Activated CD4-positive, alpha-beta memory T cell treated with anti-CD3 and anti-CD28 coated beads for 36 hours (primary cell): ENCODE data around the gene APCDD1. TPM values are rescaled to one million over a fixed set of nuclear protein-coding genes. Genes with fewer than 3 reads are reported as not detected.
A peak's percentile ranks its signal among the peaks of the same experiment; 100 is the strongest.
"Not testable (repeated sequence)": the region's sequence is repeated elsewhere in the genome, so short reads cannot be mapped to it uniquely, and the experiment has no call there.

Experiments used
- CTCF ChIA-PET: fragments of 350-600 bp; sonication (Branson Sonifier 250); formaldehyde crosslinking; loops from one replicate; lab custom pipeline; 2021; ENCODE audit warnings: antibody characterized with exemption, inconsistent platforms; lab: Charles Lee
- POLR2A ChIA-PET: fragments of 350-600 bp; sonication (Branson Sonifier 250); formaldehyde crosslinking; loops from one replicate; lab custom pipeline; 2021; ENCODE audit warnings: antibody characterized with exemption; lab: Charles Lee
- DNase-seq: peaks from one replicate; pipeline ENCODE4 v3.0.0-alpha.2; 2020
- H3K27ac Mint-ChIP-seq: one replicate; pipeline ENCODE4 v1.8.0; 2021; ENCODE audit warnings: mixed read lengths
- H3K27me3 Mint-ChIP-seq: one replicate; pipeline ENCODE4 v1.8.0; 2021; ENCODE audit warnings: mixed read lengths
- H3K36me3 Mint-ChIP-seq: one replicate; pipeline ENCODE4 v1.8.0; 2021; ENCODE audit warnings: mixed read lengths
- H3K4me1 Mint-ChIP-seq: one replicate; pipeline ENCODE4 v1.8.0; 2021; ENCODE audit warnings: low read depth, mixed read lengths
- H3K4me3 Mint-ChIP-seq: one replicate; pipeline ENCODE4 v1.8.0; 2021; ENCODE audit warnings: mild to moderate bottlenecking, mixed read lengths
- H3K9me3 Mint-ChIP-seq: one replicate; pipeline ENCODE4 v1.8.0; 2021; ENCODE audit warnings: mixed read lengths
- intact Hi-C: fragments of 100-400 bp; cut with micrococcal nuclease; formaldehyde crosslinking; loops from one replicate; pipeline ENCODE4 v1.15.1; 2023
- total RNA-seq, 2 experiments: library from RNA; stranded (reverse); gene quantifications; one replicate each; pipeline ENCODE4 v1.2.3, GENCODE V29; 2021

Gene APCDD1
- total RNA-seq, 2 experiments from 2014 or later = not detected

GRCh38 chr18:10525371-10525691 lies 70.9 kb downstream of the APCDD1 start:
- ChIA-PET POLR2A (no interaction called here), CTCF (interaction anchor here (0.9 kb wide), 1 partner anchor 35 kb away, joined by 3 read pairs; no protein-coding TSS in a partner anchor)
- Mint-ChIP-seq H3K9me3 (no peaks in the 10 kb centered on the region), H3K4me3 (peak overlapping the region; percentile 94), H3K27ac (peak overlapping the region; percentile 95), H3K4me1 (peaks cover 42% of the 10 kb centered on the region), H3K36me3 (peaks cover 5% of the 10 kb centered on the region), H3K27me3 (no peaks in the 10 kb centered on the region)
- DNase-seq = no peak
- intact Hi-C loops = loop anchor here (1.0 to 10.0 kb wide), 7 partner anchors 27 to 1457 kb away; partner anchors contain the start of genes IMPA2, RAB31, RALBP1 and TWSG1

- peak; percentile 93 for DNase-seq
- peaks cover 48% of the 10 kb centered on the region for H3K4me1 Mint-ChIP-seq
- H3K27me3 Mint-ChIP-seq = no peaks in the 10 kb centered on the region
- intact Hi-C loops = loop anchor here (1.0 to 10.0 kb wide), 7 partner anchors 27 to 1456 kb away; partner anchors contain the start of genes IMPA2, RAB31, RALBP1 and TWSG1
- peak within 1 kb of the TSS; percentile 94 for H3K4me3 Mint-ChIP-seq
- no peaks in the 10 kb centered on the region for H3K9me3 Mint-ChIP-seq
- ChIA-PET POLR2A (no interaction called here), CTCF (interaction anchor here (0.9 kb wide), 1 partner anchor 35 kb away, joined by 3 read pairs; no protein-coding TSS in a partner anchor)
- peaks cover 5% of the 10 kb centered on the region for H3K36me3 Mint-ChIP-seq
- peak within 1 kb of the TSS; percentile 95 for H3K27ac Mint-ChIP-seq
Measured at GRCh38 chr18:10525697-10526560, 71.5 kb downstream of the APCDD1 start, which contains the start of gene NAPG. NAPG (plus strand) TSS chr18:10526027; CDS start chr18:10526103, 76 bp downstream.

- CTCF ChIA-PET = interaction anchor here (1.1 kb wide), 1 partner anchor 555 kb away, joined by 4 read pairs; no protein-coding TSS in a partner anchor
- Mint-ChIP-seq H3K27ac (peak overlapping the region; percentile 84), H3K27me3 (no peaks in the 10 kb centered on the region), H3K4me1 (peaks cover 48% of the 10 kb centered on the region), H3K9me3 (no peaks in the 10 kb centered on the region), H3K4me3 (peak overlapping the region; percentile 94), H3K36me3 (peaks cover 5% of the 10 kb centered on the region)
- no peak for DNase-seq
- intact Hi-C loops = loop anchor here (5.0 to 10.0 kb wide), 5 partner anchors 402 to 1456 kb away; partner anchors contain the start of genes IMPA2, RAB31, RALBP1 and TWSG1
- POLR2A ChIA-PET = no interaction called here
Measured at GRCh38 chr18:10526561-10526949, 72.1 kb downstream of the APCDD1 start.

DNA sequence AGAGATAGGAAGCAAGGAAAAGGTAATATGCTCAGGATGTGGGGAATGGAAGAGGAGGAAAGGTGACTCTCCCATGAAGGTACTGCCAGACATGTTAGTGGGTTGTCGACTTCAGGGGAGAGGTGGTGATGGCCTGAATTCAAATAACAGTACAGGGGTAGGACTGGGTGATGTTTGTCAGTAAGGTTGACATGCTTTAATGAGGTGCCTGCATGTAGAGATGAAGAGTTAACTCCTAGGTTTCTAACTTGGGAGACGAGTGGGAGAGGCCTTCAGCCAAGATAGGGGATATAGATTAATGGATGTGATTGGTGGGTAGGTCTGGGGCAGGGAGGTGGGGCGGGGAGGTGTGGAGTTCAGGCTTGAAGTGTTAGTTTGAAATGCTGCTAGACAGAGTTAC lies 74.0 kb downstream of the APCDD1 start:
- intact Hi-C loops = loop anchor here (5.0 to 10.0 kb wide), 5 partner anchors 404 to 1454 kb away; partner anchors contain the start of genes IMPA2, RAB31, RALBP1 and TWSG1
- Mint-ChIP-seq H3K27ac (peak overlapping the region; percentile 30), H3K27me3 (no peaks in the 10 kb centered on the region), H3K4me3 (no peak overlapping the region), H3K36me3 (peaks cover 8% of the 10 kb centered on the region), H3K9me3 (no peaks in the 10 kb centered on the region), H3K4me1 (peaks cover 52% of the 10 kb centered on the region)
- no peak for DNase-seq
- CTCF ChIA-PET = interaction anchor here (1.2 to 1.5 kb wide), 2 partner anchors 8 to 557 kb away, joined by 4 read pairs; no protein-coding TSS in a partner anchor
- POLR2A ChIA-PET = no interaction called here

- Mint-ChIP-seq H3K4me3 (peak overlapping the region; percentile 46), H3K9me3 (no peaks in the 10 kb centered on the region)
- POLR2A ChIA-PET = no interaction called here
Measured at GRCh38 chr18:10530002-10530401, 75.6 kb downstream of the APCDD1 start.

DNA sequence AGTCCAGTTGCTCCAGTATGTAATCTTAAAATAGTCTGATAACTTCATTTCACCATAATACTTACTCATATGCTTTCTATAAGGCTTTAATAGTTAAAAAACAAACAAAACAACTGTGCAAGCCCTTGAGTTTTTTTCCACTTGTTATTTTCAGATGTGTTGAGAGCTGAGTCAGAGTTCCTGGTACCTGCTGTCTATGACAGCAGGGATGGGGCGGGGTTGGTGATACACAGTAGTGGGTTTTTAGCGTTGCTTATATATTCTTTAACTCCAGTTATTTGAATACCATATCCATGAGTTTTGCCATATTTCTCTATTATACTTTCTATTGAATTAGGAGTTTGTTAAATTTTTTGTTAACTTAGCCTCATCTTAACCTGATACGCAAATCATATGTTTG lies 76.4 kb downstream of the APCDD1 start:
- Mint-ChIP-seq H3K9me3 (no peaks in the 10 kb centered on the region), H3K27ac (peak overlapping the region; percentile 96), H3K36me3 (peaks cover 10% of the 10 kb centered on the region), H3K4me3 (peak overlapping the region; percentile 46), H3K27me3 (no peaks in the 10 kb centered on the region), H3K4me1 (peaks cover 42% of the 10 kb centered on the region)
- ChIA-PET POLR2A (no interaction called here), CTCF (no interaction called here)
- intact Hi-C loops = loop anchor here (2.0 to 10.0 kb wide), 2 partner anchors 254 to 918 kb away; no protein-coding TSS in a partner anchor
- peak; percentile 66 for DNase-seq

More at GRCh38 chr18:10530002-10530401, 75.6 kb downstream of the APCDD1 start:
- H3K36me3 Mint-ChIP-seq = peaks cover 12% of the 10 kb centered on the region
- intact Hi-C loops = loop anchor here (2.0 to 10.0 kb wide), 2 partner anchors 255 to 917 kb away; no protein-coding TSS in a partner anchor
- H3K4me1 Mint-ChIP-seq = peaks cover 46% of the 10 kb centered on the region
- no peaks in the 10 kb centered on the region for H3K27me3 Mint-ChIP-seq
- CTCF ChIA-PET = interaction anchor here (1.2 kb wide), 1 partner anchor 30 kb away, joined by 3 read pairs; no protein-coding TSS in a partner anchor
- DNase-seq = no peak
- peak overlapping the region; percentile 96 for H3K27ac Mint-ChIP-seq

DNA sequence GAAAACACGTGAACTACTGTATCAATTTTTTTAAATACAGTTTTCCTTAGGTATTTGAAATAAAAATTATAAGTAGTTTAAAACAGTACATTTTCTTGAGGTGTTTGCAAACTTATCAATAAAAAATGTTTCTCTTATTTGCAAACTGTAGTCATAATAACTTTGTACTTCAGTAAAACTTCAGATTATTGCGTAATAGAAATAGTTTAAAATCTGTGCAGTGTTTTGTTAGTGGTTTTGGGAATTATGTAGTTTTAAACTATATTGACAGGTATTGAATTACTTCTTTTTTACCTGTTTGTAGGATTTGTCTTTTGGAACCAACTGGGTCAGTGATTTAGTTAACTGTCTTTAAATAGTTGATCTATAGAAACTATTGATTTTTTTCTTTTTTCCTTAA lies 78.7 kb downstream of the APCDD1 start:
- CTCF ChIA-PET = no interaction called here
- Mint-ChIP-seq H3K27ac (no peak overlapping the region), H3K4me3 (no peak overlapping the region), H3K4me1 (peaks cover 43% of the 10 kb centered on the region), H3K36me3 (peaks cover 14% of the 10 kb centered on the region), H3K27me3 (no peaks in the 10 kb centered on the region), H3K9me3 (no peaks in the 10 kb centered on the region)
- POLR2A ChIA-PET = no interaction called here
- no peak for DNase-seq
- intact Hi-C loops = loop anchor here (10.0 kb wide), 1 partner anchor 252 kb away; no protein-coding TSS in a partner anchor

- Mint-ChIP-seq H3K4me3 (no peak overlapping the region), H3K27ac (peak overlapping the region; percentile 23), H3K9me3 (no peaks in the 10 kb centered on the region), H3K27me3 (no peaks in the 10 kb centered on the region), H3K36me3 (peaks cover 35% of the 10 kb centered on the region), H3K4me1 (peaks cover 24% of the 10 kb centered on the region)
- DNase-seq = no peak
- POLR2A ChIA-PET = no interaction called here
- CTCF ChIA-PET = interaction anchor here (0.7 to 0.9 kb wide), 2 partner anchors 9 to 24 kb away, joined by 3 to 5 read pairs; no protein-coding TSS in a partner anchor
- intact Hi-C loops = loop anchor here (10.0 kb wide), 1 partner anchor 249 kb away; no protein-coding TSS in a partner anchor
Measured at GRCh38 chr18:10536280-10536679, 81.8 kb downstream of the APCDD1 start.

DNA sequence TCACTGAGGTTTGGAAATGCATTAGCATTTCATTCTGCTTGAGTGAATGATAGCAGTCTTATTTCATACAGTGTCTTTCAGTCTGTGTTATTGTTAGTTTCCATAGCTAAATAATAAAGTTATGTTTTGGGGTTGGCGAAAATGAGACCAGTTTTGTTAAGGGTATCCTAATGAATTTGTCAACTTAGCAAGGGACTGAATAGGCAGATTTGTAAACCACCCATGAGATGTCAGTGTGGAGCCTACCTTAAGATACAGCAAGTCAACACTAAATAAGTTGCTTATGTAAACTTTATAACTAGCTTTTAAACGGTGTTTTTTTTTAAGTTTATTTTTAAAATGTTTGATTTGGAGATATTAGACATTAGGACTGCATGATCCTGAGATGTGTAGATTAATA lies 83.3 kb downstream of the APCDD1 start:
- Mint-ChIP-seq H3K4me3 (no peak overlapping the region), H3K9me3 (no peaks in the 10 kb centered on the region), H3K36me3 (peaks cover 45% of the 10 kb centered on the region), H3K27me3 (no peaks in the 10 kb centered on the region), H3K4me1 (peaks cover 21% of the 10 kb centered on the region), H3K27ac (no peak overlapping the region)
- POLR2A ChIA-PET = no interaction called here
- intact Hi-C loops = loop anchor here (10.0 kb wide), 1 partner anchor 247 kb away; no protein-coding TSS in a partner anchor
- CTCF ChIA-PET = interaction anchor here (0.6 kb wide), 1 partner anchor 624 kb away, joined by 3 read pairs; the partner anchor contains the start of gene VAPA
- DNase-seq = no peak

DNA sequence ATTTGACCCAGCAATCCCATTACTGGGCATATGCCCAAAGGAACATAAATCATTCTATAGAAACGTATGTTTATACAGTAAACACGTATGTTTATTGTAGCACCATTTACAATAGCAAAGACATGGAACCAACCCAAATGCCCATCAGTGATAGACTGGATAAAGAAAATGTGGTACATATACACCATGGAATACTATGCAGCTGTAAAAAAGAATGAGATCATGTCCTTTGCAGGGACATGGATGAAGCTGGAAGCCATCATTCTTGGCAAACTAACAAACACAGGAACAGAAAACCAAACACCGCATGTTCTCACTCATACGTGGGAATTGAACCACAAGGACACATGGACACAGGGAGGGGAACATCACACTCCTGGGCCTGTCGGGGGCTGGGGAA lies 84.7 kb downstream of the APCDD1 start:
- H3K36me3 Mint-ChIP-seq = peaks cover 45% of the 10 kb centered on the region
- H3K27ac Mint-ChIP-seq, POLR2A ChIA-PET, H3K4me3 Mint-ChIP-seq, H3K9me3 Mint-ChIP-seq, DNase-seq, H3K27me3 Mint-ChIP-seq: not testable (repeated sequence)
- CTCF ChIA-PET = interaction anchor here (1.7 kb wide), 1 partner anchor 21 kb away, joined by 8 read pairs; no protein-coding TSS in a partner anchor
- peaks cover 20% of the 10 kb centered on the region for H3K4me1 Mint-ChIP-seq
- intact Hi-C loops = loop anchor here (10.0 kb wide), 1 partner anchor 246 kb away; no protein-coding TSS in a partner anchor
